Measurements from ENCODE around the gene CDC42BPA. TPM values are rescaled to one million over a fixed set of nuclear protein-coding genes. Genes with fewer than 3 reads are reported as not detected.

Gene CDC42BPA
- total RNA-seq, 8 experiments from 2014 or later, result 36.0 to 89.0 (median 67.4) TPM

- WGBS, 10 experiments, result 0 to 85% (median 68%) methylated on average over 2 to 13 of the region's 19 CpGs; no CpG with 5 or more reads in 3 of the 10 experiments
- H3K4me1 ChIP-seq (replicated peaks in 1 of 2), result peaks cover 19 to 36% of the 10 kb centered on the region in 2 donors
- H3K4me3 ChIP-seq, result no peak overlapping the region
- peak overlapping the region in 1 of 2 donors; percentile 9 for H3K27ac ChIP-seq
- in situ Hi-C loops (cut with MboI; ENCODE audit: low pct_unique_long_range_greater_than_20kb in 2 of 9, low sequenced_read_pairs in 9 of 9, unreplicated experiment in 9 of 9), result loop anchor here in 1 of 9 experiments (25.0 kb wide), 1 partner anchor 308 kb away; no protein-coding TSS in a partner anchor
- peak in 5 of 8 experiments; percentile 94 to 98 (median 95) for ATAC-seq (replicated peaks in 6 of 8)
Observed at GRCh38 chr1:226945106-226945857, 373.0 kb downstream of the CDC42BPA start.

- ATAC-seq (replicated peaks in 6 of 8), result no peak
- in situ Hi-C loops (cut with MboI; ENCODE audit: low pct_unique_long_range_greater_than_20kb in 2 of 9, low sequenced_read_pairs in 9 of 9, unreplicated experiment in 9 of 9), result loop anchor here in 1 of 9 experiments (25.0 kb wide), 1 partner anchor 307 kb away; no protein-coding TSS in a partner anchor
- H3K27ac ChIP-seq, result no peak overlapping the region
- peaks cover 20 to 38% of the 10 kb centered on the region in 2 donors for H3K4me1 ChIP-seq (replicated peaks in 1 of 2)
- no peak overlapping the region for H3K4me3 ChIP-seq
- WGBS, 10 experiments, result 100% methylated on average over 1 of the region's 2 CpGs; no CpG with 5 or more reads in 9 of the 10 experiments
Observed at GRCh38 chr1:226943927-226944326, 374.4 kb downstream of the CDC42BPA start.

GRCh38 chr1:226943156-226943555 is 375.1 kb downstream of the CDC42BPA start:
- no peak for ATAC-seq (replicated peaks in 6 of 8)
- 13 to 100% (median 76%) methylated on average over 1 to 5 of the region's 5 CpGs; no CpG with 5 or more reads in 1 of the 10 experiments for WGBS, 10 experiments
- in situ Hi-C loops (cut with MboI; ENCODE audit: low pct_unique_long_range_greater_than_20kb in 2 of 9, low sequenced_read_pairs in 9 of 9, unreplicated experiment in 9 of 9), result loop anchor here in 1 of 9 experiments (25.0 kb wide), 1 partner anchor 306 kb away; no protein-coding TSS in a partner anchor
- Histone ChIP-seq H3K4me3 (no peak overlapping the region), H3K4me1 (replicated peaks in 1 of 2) (peaks cover 26 to 46% of the 10 kb centered on the region in 2 donors), H3K27ac (no peak overlapping the region)

GRCh38 chr1:226942392-226942791 is 375.9 kb downstream of the CDC42BPA start:
- in situ Hi-C loops (cut with MboI; ENCODE audit: low pct_unique_long_range_greater_than_20kb in 2 of 9, low sequenced_read_pairs in 9 of 9, unreplicated experiment in 9 of 9), result loop anchor here in 1 of 9 experiments (25.0 kb wide), 1 partner anchor 305 kb away; no protein-coding TSS in a partner anchor
- peaks cover 26 to 46% of the 10 kb centered on the region in 2 donors for H3K4me1 ChIP-seq (replicated peaks in 1 of 2)
- no peak for ATAC-seq (replicated peaks in 6 of 8)
- H3K4me3 ChIP-seq, result no peak overlapping the region
- 30 to 80% (median 47%) methylated on average over 1 to 3 of the region's 3 CpGs; no CpG with 5 or more reads in 2 of the 10 experiments for WGBS, 10 experiments
- H3K27ac ChIP-seq, result no peak overlapping the region

GRCh38 chr1:226940806-226941067 is 377.6 kb downstream of the CDC42BPA start:
- Histone ChIP-seq H3K27ac (no peak overlapping the region), H3K4me3 (peak overlapping the region; percentile 44 to 68 (median 51)), H3K4me1 (replicated peaks in 1 of 2) (peaks cover 23 to 45% of the 10 kb centered on the region in 2 donors)
- in situ Hi-C loops (cut with MboI; ENCODE audit: low pct_unique_long_range_greater_than_20kb in 2 of 9, low sequenced_read_pairs in 9 of 9, unreplicated experiment in 9 of 9), result loop anchor here in 1 of 9 experiments (25.0 kb wide), 1 partner anchor 303 kb away; no protein-coding TSS in a partner anchor
- 0 to 83% (median 53%) methylated on average over 1 to 6 of the region's 6 CpGs; no CpG with 5 or more reads in 4 of the 10 experiments for WGBS, 10 experiments
- no peak for ATAC-seq (replicated peaks in 6 of 8)

- peak; percentile 90 to 96 (median 96) for ATAC-seq (replicated peaks in 6 of 8)
- Histone ChIP-seq H3K4me3 (peak within 1 kb of the TSS; percentile 44 to 68 (median 51)), H3K27ac (peak within 1 kb of the TSS; percentile 92 to 98), H3K4me1 (replicated peaks in 1 of 2) (peaks cover 18 to 40% of the 10 kb centered on the region in 2 donors)
- 0 to 1% (median 0%) methylated on average over 2 to 23 of the region's 73 CpGs; no CpG with 5 or more reads in 5 of the 10 experiments for WGBS, 10 experiments
- in situ Hi-C loops (cut with MboI; ENCODE audit: low pct_unique_long_range_greater_than_20kb in 2 of 9, low sequenced_read_pairs in 9 of 9, unreplicated experiment in 9 of 9), result loop anchor here in 1 of 9 experiments (25.0 kb wide), 1 partner anchor 303 kb away; no protein-coding TSS in a partner anchor
Observed at GRCh38 chr1:226940029-226940805, 378.1 kb downstream of the CDC42BPA start, which contains the start of gene COQ8A. COQ8A (plus strand) TSS chr1:226940294; CDS start chr1:226961386, 21,092 bp downstream.

Other genes starting within 250 kb of the CDC42BPA start
- 10 to 100 TPM in 5 of 8 experiments, 1 to 10 TPM in 3; 1.7 to 27.0 (median 18.3) TPM for gene ZNF678, start 245.1 kb upstream of the CDC42BPA start, total RNA-seq